HG03103 (cell line): ENCODE measurements around the gene RAB19.
"Not testable (repeated sequence)": the region's sequence is repeated elsewhere in the genome, so short reads cannot be mapped to it uniquely, and the experiment has no call there.

ENCODE experiments used
- ATAC-seq: cut with Tn5 transposase; IDR thresholded peaks from one replicate; pipeline ENCODE4 v1.9.1; 2021; ENCODE audit warnings: low read depth; ENCODE audit not compliant: unreplicated experiment

Gene RAB19

DNA sequence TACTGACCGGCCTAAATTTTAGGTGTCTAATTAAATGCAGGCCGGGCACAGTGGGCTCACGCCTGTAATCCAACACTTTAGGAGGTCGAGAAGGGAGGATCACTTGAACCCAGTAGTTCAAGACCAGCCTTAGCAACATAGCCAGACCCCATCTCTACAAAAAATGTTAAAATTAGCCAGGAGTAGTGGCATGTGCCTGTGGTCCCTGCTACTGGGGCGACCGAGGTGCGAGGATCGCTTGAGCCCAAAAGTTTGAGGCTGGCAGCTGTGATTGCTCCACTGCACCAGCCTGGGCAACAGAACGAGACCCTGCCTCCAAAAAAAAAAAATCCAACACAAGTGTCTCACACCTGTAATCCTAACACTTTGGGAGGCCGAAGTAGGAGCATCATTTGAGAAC, 5.0 kb upstream of the RAB19 start:
- ATAC-seq, result no peak

DNA sequence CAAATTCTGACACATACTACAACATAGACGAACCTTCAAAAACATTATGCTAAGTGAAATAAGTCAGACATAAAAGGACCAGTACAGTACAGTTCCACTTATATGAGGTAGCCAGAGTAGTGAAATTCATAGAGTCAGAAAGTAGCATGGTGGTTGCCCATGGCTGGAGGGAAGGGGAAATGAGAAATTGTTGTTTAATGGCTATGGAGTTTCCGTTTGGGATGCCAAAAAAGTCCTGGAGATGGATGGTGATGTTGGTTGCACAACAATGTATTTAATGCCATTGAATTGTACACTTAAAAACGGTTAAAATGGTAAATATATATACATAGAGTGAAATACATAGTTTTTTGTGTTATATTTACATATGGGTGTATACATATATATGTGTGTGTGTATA, 3.5 kb upstream of the RAB19 start:
- ATAC-seq, result no peak

DNA sequence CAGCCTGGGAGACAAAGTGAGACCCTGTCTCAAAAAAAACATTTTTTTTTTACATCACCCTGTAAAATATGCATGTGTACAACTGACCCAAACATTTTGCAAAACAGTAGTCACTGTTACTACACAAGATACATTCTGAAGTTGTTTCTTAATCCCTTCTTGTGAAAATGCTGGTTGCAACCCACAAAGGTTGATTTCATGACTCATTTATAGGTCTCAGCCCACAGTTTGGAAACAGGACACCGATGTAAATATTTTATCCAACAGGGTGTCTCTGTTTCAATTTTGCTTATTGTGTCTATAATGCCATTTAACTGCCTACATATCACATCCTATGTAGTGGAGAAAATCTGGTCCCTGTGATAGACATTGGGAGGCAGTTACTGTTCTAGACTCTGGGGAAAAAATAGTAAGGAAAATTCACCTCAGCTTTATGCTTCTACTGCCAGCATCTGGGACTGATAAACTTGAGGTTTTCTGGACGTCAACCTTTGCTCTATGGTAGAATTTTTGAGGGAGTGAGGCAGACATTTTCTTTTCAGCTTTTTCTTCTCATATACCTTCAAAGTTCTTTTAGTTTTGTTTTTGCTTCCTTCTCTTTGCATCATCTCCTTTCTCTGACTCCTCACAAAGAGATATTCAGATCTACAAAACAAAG, 1.6 kb upstream of the RAB19 start:
- ATAC-seq, result no peak

DNA sequence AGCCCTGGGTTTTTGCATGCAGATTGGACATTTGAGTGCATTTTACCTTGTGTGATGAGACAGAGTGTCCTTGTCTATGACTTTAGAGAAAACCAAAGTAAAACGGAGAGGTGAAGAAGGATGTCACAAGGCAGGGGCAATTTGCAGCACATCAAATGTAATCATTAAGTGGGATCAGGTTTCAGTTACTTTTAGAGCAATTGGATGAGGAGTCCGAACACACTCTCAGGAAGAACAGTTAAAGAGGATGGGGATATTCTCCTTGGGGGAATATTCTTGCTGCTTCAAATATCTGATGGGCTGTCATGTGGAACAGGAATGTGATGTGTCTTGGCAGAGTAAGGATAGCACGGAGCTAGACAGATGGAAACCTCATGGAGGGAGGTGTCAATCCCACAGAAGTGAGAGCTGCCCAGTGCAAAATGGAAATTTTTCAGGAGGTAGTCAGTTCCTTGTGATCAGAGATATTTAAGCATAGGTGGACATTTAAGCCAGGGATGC, 757 bp downstream of the RAB19 start:
- ATAC-seq, result no peak

DNA sequence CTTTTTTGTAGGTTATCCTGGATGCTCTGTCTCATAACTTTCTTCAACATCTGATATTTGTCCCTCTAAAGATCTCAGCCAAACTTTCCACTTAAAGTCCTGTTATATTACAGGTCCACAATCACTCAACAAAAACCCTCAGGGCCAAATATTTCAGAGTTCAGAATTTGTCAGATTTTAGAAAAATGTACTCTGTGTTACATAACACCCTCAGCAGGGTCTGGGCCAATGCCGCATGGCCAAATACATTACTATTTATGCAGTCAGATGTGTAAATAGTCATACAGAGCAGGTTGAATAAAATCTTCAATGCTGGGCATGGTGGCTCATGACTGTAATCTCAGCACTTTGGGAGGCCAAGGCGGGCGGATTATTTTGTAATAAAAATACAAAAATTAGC, 11.5 kb downstream of the RAB19 start:
- no peak for ATAC-seq

DNA sequence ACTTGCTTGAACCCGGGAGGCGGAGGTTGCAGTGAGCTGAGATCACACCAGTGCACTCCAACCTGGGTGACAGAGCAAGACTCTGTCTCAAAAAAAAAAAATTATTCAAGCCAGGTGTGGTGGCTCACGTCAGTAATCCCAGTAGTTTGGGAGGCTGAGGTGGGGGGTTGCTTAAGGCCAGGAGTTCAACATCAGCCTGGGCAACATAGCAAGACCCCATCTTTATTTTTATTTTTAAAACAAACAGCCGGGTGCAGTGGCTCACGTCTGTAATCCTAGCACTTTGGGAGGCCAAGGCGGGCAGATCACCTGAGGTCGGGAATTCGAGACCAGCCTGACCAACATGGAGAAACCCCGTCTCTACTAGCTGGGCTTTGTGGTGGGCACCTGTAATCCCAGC, 12.0 kb downstream of the RAB19 start:
- not testable (repeated sequence) for ATAC-seq

DNA sequence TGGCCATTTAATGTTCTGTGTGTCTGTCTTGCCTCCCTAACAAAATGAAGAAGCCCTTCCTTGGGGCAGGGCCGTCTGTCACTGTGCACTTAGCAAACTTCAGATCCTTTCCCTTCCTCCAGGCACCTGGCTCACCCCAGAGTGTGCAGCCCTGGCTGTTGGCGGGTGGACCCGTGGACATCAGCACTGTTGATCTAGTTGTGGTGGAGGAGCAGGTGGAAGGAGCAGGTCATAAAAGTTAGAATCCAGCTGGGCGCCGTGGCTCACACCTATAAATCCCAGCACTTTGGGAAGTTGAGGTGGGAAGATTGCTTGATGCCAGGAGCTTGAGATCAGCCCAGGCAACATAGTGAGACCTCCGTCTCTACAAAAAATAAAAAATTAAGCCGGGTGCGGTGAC, 12.7 kb downstream of the RAB19 start:
- ATAC-seq, result no peak

DNA sequence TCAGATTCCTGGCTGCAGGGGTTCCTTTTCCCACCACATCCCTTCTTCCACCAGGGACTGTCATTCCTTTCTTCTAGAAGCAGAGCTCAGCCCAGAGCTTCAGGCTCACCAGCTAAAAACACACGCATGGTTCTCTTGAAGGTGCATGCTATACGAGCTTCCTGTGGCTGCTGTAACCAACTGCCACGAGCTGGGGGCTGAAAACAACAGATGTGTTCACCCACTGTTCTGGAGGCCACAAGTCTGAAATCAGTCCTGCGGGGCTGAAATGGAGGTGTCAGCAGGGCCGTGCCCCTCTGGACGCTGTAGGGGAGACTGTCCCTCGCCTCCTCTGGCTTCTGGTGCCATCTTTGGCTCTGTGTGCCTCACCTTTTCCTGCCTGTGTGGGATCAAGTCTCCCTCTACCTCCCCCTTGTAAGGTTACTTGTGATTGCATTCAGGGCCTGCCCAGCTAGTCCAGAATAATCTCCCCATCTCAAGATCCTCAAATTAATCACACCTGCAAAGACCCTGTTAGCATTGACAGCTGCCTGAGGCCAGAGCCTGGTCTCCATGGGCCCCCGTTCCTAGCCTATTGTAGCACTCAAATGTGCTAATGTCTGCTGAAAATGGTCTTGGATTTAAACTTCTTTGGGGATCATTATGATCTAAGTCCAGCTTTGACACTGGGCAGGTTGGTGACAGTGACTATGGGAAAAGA, 13.7 kb downstream of the RAB19 start:
- ATAC-seq, result no peak

DNA sequence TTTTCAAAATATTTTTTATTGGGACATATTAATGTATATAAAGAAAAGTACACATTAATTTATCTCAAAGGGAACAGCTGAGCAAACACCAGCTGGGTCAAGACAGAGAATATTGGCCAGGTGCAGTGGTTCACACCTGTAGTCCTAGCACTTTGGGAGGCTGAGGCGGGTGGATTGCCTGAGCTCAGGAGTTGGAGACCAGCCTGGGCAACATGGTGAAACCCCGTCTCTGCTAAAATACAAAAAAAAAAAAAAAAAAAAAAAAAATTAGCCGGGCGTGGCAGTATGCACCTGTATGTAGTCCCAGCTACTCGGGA, 14.3 kb downstream of the RAB19 start:
- ATAC-seq, result not testable (repeated sequence)

DNA sequence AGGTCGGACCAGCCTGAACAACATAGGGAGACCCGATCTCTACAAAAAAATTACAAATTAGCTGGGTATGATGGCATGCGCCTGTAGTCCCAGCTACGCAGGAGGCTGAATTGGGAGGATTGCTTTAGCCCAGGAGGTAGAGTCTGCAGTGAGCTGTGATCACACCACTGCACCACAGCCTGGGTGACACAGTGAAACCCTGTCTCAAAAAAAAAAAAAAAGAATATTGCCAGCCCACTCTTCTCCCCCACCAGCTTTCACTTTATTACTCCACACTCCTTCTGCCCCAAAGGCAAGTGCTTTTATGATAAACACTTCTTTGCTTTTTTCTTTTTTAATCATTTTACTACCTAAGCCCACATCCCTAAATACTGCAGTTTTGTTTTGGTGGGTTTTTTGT, 14.8 kb downstream of the RAB19 start:
- no peak for ATAC-seq

DNA sequence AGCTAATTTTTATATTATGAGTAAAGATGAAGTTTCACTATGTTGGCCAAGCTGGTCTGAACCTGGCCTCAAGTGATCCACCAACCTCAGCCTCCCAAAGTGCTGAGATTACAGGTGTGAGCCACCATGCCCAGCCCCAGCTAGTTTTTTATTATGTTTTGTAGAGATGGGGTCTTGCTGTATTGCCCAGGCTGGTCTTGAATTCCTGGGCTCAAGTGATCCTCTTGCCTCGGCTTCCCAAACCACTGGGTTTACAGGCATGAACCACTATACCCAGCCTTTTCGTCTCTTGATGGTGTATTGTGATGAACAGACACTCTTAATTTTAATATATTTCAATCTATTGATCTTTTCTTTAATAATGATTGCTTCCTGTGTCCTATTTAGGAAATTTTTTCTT, 17.7 kb downstream of the RAB19 start:
- no peak for ATAC-seq

DNA sequence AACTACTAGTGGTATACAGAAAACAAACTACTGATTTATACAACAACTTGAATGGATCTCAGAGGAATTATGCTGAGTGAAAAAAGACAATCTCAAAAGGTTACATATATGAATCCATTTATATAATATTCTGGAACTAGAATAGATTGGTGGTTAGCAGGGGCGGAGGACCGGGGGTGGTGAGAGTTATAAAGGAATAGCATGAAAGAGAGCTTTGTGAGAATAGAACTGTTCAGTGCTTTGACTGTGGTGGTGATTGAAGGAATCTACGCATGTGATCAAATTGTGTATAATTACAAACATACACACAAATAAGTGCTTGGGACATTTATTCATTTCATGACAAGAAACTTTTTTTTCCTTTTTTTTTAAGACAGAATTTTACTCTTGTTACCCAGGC, 19.6 kb downstream of the RAB19 start:
- no peak for ATAC-seq

DNA sequence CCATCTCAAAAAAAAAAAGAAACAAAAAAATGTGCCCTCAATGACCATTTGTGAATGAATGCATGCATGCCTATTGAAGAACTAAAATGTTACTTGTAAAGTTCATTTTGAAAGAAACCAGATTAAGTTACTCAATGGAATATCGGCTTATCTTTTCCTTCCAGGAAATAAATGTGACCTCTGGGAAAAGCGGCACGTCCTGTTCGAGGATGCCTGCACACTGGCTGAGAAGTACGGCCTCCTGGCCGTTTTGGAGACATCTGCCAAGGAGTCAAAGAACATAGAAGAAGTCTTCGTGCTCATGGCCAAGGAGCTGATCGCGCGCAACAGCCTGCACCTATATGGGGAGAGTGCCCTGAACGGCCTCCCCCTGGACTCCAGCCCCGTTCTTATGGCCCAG, 21.9 kb downstream of the RAB19 start:
- ATAC-seq, result no peak

DNA sequence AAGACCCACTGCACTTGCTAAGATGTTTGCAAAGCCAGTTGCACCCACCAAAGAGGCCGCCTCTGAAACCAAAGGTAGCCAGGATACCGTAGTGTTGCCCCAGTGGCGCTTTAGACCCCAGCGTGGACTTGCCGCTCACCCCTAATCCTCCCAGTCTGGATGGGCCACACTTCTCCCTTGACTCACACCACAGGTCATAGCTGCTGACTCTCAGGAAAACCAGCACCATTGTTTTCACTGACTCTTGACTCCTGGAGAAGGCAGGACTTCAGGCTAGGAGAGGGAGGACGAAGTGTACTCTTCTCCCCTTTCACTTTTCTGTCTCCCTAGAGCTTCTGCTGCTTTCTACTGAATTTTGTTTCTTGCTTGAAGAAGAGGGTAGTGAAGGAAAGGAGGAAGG, 22.3 kb downstream of the RAB19 start:
- ATAC-seq, result no peak

DNA sequence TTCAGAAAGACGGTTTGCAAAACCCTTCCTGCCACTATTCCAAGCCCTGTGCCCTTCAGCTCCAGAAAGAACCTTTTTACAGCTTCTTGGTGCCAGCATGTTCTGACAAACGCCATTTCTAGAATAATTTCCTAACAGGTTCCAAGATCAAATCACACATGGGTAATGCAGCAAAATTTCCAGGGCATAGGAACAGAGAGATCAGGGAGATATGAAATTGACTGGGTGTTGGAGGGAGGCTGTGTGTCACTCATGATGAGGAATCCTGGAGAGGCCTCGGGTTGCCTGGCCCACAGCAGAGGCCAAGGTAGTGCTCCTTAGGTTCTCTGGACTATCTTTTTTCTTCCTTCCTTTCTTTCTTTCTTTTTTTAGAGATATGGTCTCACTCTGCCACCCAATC, 29.5 kb downstream of the RAB19 start:
- ATAC-seq, result no peak

DNA sequence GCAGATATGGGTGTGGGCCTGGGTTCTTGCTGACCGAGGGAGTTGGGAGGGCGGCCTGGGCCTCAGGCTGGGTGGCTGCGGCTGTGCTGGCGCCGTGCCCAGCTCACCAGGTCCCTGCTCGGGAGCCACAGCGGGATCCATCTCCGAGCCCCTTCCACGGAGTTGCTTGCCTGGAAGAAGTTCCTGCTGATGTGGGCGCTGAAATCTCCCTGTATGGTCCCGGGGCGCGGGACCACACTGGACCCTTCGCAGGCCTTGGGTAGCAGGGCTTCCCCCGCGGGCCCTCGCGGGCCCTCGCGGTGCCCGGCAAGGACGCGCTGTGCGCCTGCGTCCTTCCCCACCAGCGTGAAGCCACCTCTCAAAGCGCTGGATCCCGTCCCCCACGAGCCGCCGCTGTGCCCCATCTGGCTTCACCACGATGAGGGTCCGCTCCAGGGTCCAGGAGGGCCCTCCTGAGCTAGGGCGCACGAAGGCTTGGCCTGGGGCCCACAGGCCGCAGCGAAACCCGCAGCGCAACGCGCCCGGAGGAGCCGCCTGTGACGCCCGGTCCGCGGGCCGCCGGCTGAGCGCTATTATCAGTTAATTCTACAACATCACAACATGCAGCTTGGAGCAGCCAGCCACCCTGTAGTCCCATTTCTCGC, 31.5 kb downstream of the RAB19 start:
- no peak for ATAC-seq

DNA sequence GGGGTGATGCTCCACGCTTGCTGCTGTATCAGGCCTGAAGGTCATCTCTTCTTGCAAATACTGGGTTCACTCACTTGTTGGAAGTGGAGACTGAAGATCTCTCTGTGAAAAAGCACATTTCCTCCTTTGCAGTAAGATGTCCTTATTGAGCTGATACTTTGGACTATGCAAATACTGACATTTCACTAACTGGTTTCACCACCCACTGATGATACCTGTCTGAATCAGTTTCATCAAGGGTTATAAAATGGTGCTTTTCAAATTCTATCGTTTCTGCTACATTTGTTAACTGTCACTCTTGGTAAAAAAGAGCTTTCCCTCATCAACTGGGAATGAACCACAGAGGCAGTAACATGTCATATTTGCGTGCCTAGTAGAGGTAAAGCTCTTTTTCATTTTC, 35.5 kb downstream of the RAB19 start:
- no peak for ATAC-seq

DNA sequence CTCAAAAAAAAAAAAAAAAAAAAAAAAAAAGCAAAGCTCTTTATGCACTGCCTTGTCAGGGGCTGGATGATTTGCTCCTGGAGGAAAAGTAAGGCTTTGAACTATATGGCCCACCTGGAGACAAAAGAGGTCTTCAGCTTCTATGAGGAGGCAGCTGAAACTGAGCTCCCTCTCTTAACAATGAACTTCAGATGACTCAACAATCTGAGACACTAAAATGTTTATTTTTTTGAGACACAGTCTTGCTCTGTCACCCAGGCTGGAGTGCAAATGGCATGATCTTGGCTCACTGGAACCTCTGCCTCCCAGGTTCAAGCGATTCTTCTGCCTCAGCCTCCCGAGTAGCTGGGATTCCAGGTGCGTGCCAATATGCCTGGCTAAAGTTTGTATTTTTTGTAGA, 36.7 kb downstream of the RAB19 start:
- ATAC-seq, result no peak

DNA sequence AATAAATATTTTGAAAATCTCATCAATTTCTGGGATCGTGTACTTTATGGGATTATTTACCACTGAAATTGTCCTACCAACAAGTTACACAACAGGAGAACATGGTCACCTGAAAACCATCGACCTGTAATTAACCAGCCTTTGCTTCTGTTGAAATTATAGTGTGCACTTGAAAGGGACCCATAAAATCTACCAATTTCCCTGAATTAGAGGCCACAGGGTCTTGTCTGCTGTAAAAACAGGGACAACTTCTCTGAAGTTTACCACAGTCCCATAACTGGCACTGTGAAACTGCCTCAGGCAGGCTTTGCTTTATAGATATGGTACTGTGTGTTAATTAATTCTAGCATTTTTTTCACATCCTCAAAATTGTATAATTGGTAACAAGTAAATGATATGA, 37.7 kb downstream of the RAB19 start:
- ATAC-seq, result no peak

DNA sequence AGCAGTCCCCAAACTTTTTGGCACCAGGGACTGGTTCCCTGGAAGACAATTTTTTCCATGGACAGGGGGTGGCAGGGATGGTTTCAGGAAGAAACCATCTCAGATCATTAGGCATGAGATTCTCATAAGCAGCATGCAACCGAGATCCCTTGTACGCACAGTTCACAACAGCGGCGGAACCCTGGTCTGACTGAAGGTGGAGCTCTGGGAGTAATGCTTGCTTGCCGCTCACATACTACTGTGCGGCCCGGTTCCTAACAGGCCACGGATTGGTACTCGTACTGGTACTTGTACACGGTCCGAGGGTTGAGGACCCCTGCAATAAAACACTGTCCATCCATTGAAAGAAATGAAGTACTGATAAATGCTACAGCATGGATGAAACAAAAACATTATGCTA, 42.6 kb downstream of the RAB19 start:
- no peak for ATAC-seq

DNA sequence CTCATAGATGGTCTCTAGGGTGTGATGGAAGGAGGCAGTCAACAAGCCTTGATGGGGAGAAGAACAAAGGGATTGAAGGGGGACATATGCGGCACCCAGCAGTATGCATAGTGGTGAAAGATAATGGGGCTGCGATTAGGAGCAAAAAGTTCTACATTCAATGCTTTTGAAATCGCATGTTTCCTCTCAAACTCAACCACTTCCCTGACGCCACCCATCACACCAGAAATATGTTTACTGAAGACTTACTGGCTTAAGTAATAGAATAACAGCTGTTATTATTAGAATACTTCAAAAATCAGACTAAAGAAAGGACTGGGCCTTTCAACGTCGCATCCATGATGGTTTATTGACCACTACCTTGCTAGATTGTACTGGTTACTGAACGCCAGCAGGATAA, 44.0 kb downstream of the RAB19 start:
- no peak for ATAC-seq
